HG03175 (cell line): ENCODE results near the gene LRRC8A.
"Not testable (repeated sequence)": the region's sequence is repeated elsewhere in the genome, so short reads cannot be mapped to it uniquely, and the experiment has no call there.

Experiments used
- ATAC-seq: cut with Tn5 transposase; IDR thresholded peaks from one replicate; pipeline ENCODE4 v1.9.1; 2021; ENCODE audit warnings: mild to moderate bottlenecking, moderate library complexity; ENCODE audit not compliant: unreplicated experiment

LRRC8A gene

GRCh38 chr9:128881884-128882676, at the start of gene LRRC8A, which contains the start of gene KYAT1:
LRRC8A (plus strand) TSS chr9:128882133; CDS start chr9:128907165, 25,032 bp downstream.
KYAT1 (minus strand) TSS chr9:128881950; CDS start chr9:128845405, 36,545 bp downstream.
- peak; percentile 92 for ATAC-seq

- no peak for ATAC-seq
Observed at GRCh38 chr9:128833696-128834095, 48.2 kb upstream of the LRRC8A start.

- no peak for ATAC-seq
Observed at GRCh38 chr9:128835246-128836210, 46.4 kb upstream of the LRRC8A start.

- ATAC-seq: no peak
Observed at GRCh38 chr9:128836509-128837145, 45.3 kb upstream of the LRRC8A start.

- ATAC-seq: no peak
Observed at GRCh38 chr9:128838338-128838737, 43.6 kb upstream of the LRRC8A start.

GRCh38 chr9:128840524-128840923, 41.4 kb upstream of the LRRC8A start:
- ATAC-seq: no peak

- ATAC-seq: no peak
Observed at GRCh38 chr9:128841694-128842492, 40.0 kb upstream of the LRRC8A start.

GRCh38 chr9:128843171-128843570, 38.8 kb upstream of the LRRC8A start:
- ATAC-seq: not testable (repeated sequence)

GRCh38 chr9:128845186-128845931, 36.6 kb upstream of the LRRC8A start:
- ATAC-seq: no peak

GRCh38 chr9:128846680-128847030, 35.3 kb upstream of the LRRC8A start:
- no peak for ATAC-seq

GRCh38 chr9:128847803-128848202, 34.1 kb upstream of the LRRC8A start:
- no peak for ATAC-seq

- ATAC-seq: not testable (repeated sequence)
Observed at GRCh38 chr9:128851024-128851423, 30.9 kb upstream of the LRRC8A start.

GRCh38 chr9:128851779-128852600, 29.9 kb upstream of the LRRC8A start:
- ATAC-seq: not testable (repeated sequence)

- ATAC-seq: not testable (repeated sequence)
Observed at GRCh38 chr9:128852646-128853045, 29.3 kb upstream of the LRRC8A start.

- not testable (repeated sequence) for ATAC-seq
Observed at GRCh38 chr9:128854454-128854853, 27.5 kb upstream of the LRRC8A start.

- ATAC-seq: not testable (repeated sequence)
Observed at GRCh38 chr9:128858476-128858875, 23.5 kb upstream of the LRRC8A start.

- ATAC-seq: no peak
Observed at GRCh38 chr9:128860937-128861336, 21.0 kb upstream of the LRRC8A start.

GRCh38 chr9:128861501-128861900, 20.4 kb upstream of the LRRC8A start:
- ATAC-seq: no peak

- ATAC-seq: no peak
Observed at GRCh38 chr9:128862401-128862851, 19.5 kb upstream of the LRRC8A start.
